ENCODE results near the gene GUCY1A1. TPM values are rescaled to one million over a fixed set of nuclear protein-coding genes. Genes with fewer than 3 reads are reported as not detected.

GUCY1A1 gene
- total RNA-seq, 1 experiment from 2014 or later, result not detected

DNA sequence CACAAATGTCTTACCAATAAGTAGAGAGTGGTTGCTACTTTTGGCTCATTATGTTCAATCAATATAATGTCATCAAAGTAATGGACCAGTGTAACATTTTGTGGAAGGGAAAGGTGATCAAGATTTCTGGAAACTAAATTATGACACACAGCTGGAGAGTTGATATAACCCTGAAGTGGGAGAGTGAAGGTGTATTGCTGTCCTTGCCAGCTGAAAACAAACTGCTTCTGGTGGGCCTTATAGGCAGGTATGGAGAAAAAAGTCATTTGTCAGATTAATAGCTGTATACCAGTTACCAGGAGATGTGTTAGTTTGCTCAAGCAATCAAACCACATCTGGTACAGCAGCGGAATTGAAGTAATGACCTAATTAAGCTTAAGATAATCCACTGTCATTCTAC is 74.9 kb downstream of the GUCY1A1 start:
- DNase-seq (ENCODE audit: low read depth), result no peak

DNA sequence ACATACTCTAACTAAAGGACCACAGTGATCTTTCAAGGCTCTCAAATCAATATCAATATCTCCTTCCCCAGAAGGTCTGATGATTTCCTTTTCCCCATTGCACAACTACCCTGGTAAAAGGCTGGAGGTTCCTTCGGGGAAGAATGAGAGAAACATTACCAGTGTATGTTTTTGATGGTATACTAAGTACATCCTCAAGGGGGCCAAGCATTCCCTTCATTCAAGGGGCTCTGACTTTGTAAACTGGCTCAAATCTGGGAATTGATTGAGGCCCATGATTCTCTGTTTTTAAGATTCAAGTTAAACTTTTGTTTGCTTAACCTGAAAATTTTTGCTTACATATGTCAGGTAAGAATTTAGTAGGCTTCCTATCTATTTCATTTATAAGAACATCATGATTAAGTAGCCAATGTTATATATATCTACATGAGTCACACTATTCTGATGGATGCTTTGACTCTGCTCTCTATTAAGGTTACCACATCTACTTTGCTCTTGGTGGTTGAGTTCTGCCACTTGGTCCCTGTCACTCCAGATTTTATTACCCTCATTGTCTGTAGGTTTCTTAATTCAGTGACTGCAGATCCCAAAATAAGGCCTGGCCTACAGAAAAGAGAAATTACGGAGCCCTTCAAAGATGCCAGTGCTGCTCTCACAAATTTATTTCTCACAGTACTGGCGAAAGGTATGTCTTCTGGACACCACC is 75.8 kb downstream of the GUCY1A1 start:
- DNase-seq (ENCODE audit: low read depth), result no peak

DNA sequence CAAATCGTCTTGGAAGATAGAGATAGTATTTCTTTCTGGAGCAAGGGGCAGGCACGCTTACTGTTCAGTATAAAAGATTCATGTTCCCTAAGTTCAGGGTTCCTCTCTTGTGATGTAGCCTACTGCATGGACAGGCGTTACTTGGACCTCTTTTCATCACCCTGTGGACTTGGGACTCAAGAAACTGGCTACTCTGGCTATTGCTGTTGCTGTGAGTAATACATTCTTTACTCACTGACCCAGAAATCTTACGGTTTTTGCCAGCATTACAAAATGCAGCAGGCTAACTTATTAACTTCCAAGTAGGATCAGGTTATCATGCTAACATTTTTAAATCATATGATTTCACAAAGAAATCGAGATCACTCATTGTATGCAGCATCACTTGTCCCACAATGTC is 79.3 kb downstream of the GUCY1A1 start:
- DNase-seq (ENCODE audit: low read depth), result no peak

DNA sequence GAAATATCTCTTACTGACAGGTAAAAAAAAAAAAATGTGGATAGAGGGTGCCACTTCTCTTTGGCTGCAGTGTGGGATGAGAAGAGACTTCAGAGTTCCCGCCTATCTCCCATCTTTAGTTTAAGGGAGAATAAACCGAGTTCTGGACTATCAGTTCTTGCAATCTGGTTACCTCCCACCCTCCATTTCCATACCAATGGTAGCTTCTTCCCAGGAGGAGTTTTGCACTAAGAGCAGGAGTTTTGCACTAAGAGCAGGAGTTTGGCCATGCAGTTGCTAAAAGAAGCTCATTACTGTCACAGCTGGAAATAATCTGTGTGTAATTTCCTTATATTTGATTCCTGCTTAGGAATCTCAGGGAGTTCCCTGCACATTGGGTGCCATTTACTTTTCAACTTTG is 81.4 kb downstream of the GUCY1A1 start:
- DNase-seq (ENCODE audit: low read depth), result no peak

DNA sequence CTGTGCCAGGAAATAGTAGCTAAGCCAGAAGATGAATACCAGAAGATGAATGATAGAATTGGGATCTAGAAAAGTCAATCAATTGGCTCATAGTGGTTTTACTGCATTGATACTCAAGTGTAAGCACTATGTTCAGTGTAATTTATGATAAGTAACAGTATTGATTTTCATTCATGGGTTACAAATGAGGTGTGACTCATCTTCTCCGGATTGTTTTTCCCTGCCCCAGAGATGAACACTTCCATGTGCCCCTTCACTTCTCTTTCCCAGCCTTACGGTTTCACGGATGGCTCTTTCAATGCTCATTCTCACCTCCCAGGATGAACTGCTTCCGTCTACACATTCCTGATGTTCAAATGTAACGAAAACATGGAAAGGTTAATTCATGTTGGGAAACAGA is 82.4 kb downstream of the GUCY1A1 start:
- no peak for DNase-seq (ENCODE audit: low read depth)

DNA sequence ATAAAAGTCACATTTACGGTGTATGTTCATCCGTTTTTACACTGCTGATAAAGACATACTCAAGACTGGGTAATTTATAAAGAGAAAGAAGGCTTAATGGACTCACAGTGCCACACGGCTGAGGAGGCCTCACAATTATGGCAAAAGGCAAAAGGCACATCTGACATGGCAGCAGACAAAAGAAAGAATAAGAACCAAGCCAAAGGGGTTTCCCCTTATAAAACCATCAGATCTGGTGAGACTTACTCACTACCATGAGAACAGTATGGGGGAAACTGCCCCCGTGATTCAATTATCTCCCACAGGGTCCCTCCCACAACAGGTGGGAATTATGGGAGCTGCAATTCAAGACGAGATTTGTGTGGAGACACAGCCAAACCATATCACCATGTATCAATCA is 84.9 kb downstream of the GUCY1A1 start:
- DNase-seq (ENCODE audit: low read depth), result no peak

DNA sequence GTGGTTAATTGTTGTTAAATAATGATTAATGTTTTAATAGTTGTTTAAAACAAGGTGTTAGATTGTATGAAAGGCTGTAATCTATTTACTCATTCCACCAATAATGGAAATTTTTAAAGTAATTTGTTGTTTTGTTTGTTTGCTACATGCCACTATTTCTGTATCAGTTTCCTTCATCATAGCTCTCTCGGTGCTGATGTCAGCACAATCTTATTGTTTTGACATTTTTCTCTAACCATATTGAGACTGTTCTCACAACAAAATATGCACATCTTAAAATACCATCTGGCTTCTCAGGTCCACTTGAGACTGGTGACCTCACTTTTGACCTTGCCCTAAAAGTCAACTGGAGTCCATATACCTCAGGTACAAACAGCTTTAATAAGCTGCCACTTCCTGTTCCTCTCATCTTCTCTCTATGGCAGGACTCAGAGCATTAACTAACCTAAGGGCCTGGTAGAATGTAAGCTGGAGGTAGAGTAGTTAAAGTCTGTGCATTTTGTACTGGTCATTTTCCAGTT is 91.2 kb downstream of the GUCY1A1 start:
- no peak for DNase-seq (ENCODE audit: low read depth)

DNA sequence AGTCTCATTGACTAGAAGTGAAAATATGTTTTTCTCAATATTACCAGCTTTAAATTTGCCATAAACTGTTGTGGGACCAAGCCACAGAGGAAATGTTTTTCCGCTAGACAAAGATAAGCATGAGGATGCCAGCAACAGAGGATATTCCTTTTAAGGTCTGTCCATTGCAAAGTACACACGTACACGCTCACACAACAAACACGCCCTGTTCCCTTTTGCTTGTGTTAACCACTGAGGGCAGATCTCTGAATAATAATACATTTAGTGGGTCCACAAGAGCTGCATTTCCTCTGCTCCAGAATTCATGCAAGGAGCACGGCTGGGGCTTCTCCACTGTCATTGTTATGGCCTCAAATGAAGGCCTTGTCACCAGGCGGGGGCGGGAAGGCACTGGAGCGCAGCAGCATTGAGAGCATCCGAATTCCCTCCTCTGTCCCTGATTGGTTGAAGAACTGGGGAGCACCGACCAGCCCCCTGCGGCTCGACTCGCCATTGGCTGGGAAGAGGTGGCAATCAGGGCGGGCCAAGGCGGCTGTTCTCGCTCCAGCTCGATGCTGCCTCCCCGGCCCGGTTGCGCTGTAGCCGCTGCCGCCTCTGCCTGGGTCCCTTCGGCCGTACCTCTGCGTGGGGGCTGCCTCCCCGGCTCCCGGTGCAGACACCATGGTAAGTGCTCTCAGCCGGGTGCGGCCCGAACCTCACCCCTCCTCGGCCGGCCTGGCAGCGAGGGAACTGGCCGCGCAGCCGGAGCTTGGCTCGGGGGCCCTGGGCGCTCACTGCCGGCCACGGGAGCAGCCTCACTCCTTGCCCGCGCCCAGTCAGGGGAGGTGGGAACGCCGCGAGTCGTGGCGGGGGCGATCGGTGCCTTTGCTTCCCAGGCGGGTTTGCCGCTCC is 92.1 kb downstream of the GUCY1A1 start, which contains the start of gene GUCY1B1:
Gene GUCY1B1 (plus strand): TSS at position 541 of the 891 bp plus-strand sequence. CDS start 120 bp downstream, at position 661.
- DNase-seq (ENCODE audit: low read depth), result peak; percentile 88

DNA sequence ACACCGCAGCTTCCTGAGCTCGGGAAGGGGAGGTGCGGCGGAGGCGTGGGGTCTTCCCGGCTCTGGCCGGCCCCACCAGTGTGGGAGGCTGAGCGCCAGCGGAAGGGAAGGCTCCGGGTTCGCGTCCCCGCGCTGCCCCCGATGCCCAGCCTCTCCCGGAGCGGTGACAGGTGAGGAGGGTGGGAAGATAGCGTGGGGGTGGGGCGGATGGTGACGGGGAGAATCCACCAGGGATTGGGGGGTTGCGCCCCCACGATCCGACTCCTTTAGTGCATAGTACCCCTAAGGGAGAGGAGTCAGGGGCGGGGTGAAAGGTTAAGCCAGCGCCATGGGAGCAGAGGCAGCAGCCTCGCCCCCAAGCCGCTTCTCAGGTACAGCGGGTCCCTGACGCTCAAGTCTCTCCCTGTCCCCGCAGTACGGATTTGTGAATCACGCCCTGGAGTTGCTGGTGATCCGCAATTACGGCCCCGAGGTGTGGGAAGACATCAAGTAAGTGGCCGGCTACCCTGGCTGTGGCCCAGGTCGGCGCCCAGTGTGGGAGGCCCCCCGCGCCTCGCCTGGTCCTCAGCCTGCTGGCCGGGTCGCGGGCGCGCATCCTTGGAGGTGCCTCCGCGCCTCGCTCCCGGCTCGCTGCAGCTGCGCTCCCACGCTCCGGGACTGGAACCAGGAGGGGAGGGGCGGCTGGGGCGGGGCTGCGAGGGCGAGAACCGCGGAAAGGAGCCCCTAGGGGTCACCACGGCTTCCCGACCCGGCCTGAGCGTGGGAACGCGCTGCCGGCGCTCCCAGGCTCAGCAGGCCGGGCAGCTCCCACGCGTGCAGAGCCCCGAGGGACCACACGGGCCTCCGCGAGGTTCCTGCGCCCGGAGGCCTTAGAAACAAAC is 93.0 kb downstream of the GUCY1A1 start:
- peak; percentile 20 for DNase-seq (ENCODE audit: low read depth)

DNA sequence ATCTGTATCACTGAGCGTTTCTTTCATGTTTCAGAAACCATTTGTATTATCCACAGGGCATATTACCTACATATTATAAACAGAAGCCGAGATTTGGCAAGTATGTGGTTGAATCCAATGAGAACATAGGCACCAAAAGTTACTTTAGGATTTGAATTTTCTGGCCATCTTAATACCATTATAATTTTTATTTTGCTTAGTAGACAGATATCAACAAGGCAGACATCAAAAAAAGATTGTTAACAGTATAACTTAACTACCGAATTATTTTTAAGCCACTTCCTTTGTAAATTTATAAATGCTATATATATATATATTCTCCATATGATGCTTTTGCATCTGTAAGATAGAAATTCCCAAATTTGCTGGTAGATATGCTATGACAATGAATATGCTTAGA is 94.4 kb downstream of the GUCY1A1 start:
- no peak for DNase-seq (ENCODE audit: low read depth)

DNA sequence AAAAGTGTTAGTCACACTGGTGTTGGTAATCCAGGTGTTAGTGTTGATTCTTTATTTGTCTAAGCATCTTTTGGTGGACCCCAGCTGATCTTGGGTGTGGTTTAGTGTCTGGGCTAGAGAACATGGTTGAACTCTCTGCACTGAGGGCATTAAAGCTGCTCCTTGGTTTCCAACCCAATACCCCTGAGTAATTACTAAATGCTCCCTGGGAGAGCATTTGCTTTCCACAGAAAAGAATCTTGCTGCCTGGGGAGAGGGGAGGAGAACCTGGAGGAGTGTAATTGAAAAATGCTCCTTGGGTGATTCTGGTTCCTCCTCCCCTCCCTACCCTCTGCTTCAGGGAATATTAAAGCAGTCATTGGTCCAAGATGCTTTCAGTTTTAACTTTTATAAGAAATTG is 95.3 kb downstream of the GUCY1A1 start:
- DNase-seq (ENCODE audit: low read depth), result no peak

DNA sequence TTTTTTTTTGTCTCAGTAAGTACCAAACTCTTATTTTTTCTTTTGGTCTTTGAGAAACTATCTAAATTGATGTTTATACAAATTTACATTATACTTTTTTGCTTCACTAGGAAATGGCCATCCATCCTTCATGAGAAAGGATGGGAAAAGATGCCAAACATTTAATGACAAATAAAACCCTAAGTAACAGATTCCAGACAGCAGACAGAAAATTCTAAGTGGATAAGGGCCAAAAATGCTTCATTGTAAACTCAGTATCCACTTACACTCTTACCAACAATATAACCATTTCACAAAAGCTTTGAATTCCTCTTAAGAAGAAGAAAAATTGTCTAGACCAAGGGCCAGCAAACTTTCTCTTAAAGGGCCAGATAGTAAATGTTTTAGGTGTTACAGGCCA is 95.7 kb downstream of the GUCY1A1 start:
- no peak for DNase-seq (ENCODE audit: low read depth)

DNA sequence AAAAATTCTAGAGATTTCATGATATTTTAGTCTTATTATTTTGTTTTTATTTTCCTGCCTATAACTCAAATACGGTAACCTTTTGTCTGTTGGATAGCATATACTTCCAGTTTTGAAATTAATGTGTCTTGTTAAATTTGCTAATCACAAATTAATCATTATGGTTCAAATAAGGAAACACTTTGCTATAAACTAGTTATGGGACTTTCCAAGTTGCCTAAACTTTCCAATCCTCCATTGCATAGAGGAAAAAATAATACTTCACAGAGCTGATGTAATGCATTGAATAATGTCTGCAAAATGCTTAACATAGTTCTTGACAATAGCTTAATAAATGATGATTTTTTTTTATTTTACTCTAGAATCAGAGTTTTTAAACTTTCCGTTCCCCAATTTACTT is 96.9 kb downstream of the GUCY1A1 start:
- DNase-seq (ENCODE audit: low read depth), result no peak

DNA sequence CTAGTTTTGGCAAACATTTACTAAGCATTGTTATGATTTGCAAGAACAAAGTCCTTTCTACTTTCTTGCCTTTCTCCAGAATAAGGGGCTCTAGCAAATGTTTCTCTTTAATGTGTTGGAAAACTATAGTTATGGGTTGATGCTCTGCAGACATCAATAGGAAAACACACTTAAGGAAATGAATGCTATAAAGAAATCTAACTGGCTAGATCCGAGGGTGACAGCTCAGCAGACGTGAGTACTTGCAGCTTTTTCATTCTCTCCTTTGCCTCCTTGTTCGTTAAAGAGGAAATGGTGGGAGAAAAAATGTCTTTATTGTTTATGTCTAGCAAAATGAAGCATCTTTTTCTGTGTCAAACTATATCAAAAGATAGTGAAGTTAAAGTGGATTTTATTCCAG is 98.5 kb downstream of the GUCY1A1 start:
- no peak for DNase-seq (ENCODE audit: low read depth)

DNA sequence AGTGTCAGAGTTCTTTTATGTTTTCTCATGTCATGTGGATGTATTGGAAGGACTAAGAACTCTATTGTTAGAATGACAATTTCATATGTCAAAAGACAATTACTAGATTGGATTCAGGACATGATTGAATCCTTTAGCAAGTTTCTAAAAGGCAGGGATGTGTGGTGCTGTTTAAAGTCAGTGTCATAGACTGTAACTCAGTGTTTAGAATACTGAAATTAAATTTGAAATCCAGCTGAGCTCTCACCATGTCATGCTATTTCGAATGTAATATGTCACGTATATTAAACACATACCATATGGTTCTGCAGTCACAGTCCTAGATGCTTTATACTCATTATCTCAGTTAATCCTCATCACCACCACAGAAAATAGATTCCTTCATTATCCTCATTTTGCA is 100.0 kb downstream of the GUCY1A1 start:
- no peak for DNase-seq (ENCODE audit: low read depth)

DNA sequence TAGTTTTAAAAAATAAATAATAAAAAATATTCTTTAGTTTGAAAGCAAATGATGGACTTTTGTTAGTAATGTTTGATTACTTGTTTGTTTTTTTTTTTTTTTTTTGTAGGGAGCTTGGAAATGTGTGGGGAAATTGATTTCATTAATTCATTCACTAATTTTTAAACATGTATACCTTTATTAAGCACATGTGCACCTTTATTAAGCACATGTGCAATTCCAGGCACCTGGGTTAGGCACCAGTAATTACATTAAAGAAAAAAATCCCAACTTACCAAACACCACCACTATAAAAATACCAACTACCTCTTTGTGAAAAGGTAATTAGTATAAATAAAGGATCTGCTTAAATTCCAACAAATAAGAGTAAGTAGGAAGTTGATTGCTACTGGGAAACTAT is 101.7 kb downstream of the GUCY1A1 start:
- no peak for DNase-seq (ENCODE audit: low read depth)

DNA sequence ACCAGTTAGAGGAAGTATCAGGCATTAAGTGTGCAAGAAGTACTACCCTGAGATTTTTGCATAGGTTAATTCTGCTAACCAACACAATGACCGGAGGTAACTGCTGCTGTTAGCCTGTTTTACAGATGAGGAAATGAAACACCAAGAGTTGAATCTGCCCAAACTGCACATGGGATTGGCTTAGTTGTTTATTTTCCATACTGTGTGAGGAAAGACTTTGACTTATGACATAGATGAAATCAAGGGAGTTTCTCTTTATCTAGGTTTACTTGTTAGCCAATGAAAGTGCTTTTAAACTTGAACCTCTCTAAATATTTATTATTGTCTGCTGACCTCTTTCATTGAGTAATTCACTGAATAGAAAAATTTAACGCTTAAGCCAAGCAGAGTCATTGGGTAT is 102.4 kb downstream of the GUCY1A1 start:
- no peak for DNase-seq (ENCODE audit: low read depth)

DNA sequence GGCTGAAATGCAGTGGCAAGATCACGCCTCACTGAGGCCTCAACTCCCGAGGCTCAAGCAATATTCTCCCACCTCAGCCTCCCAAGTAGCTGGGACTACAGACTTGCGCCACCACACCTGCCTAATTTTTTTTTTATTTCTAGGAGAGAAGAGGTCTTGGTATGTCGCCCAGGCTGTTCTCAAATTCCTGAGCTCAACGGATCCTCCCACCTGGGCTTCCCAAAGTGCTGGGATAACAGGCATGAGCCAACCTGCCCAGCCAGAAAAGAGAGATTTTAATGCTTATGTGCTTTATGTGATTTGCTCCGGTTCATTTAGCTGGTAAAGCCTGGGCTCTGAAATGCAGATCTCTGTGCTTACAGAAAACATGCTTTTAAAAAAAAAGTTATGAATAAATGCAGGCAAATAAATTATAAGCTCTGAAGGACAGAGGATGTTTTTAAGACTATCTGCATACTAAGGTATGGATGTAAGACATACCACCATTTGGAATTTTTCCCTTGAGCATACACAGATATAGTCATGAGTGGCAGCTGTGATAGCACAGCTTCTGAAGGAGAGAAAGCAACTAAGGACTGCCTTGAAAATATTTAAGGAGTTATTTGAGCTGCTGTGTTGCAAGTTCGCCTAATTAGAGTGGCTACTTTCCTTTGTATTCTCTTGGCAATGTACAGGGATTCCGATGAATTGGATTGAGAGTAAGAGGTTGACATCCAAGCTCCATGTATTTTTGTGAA is 106.0 kb downstream of the GUCY1A1 start:
- no peak for DNase-seq (ENCODE audit: low read depth)

DNA sequence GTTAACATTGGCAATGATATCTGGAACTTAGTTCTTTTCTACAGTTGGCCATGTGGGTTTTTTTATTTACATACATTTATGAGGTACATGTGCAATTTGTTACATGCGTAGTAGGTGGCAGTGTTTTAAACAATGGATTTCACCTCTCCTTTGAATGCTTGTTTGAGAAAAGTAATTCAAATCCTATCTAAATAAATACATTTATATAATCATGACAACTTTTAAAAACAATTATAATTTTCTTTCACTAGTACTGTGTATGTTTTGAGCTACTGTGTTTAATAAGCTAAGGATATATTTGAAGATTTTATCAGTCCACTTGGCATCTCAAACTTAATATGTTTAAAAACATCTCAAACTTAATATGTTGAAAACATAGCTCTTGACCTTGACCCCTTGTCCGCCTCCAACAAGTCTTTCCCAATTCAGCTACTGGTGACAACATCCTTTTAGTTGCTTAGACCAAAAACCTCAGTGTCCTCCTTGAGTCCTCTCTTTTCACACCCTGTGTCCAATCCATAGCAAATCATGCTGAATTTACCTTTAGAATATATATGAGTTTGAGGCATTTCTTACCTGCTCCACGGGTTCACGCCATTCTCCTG is 106.7 kb downstream of the GUCY1A1 start:
- DNase-seq (ENCODE audit: low read depth), result no peak

DNA sequence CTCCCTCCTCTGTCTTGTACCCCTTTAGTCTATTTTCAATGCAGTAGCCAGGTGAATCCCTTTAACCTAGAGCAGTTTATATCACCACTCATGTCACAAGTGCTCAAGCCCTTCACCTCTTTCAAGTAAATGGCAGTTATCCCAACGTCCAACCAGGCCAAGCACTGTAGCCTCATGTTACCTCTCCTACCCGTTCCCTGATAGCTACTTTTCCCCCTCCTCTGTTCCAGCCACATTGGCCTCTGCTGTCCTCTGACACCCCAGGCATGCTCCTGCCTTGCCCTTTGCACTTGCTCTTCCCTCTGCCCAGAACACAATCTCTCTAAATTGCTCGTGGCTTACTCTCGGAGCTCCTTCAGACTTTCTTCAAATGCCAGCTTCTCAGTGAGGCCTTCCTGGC is 107.4 kb downstream of the GUCY1A1 start:
- DNase-seq (ENCODE audit: low read depth), result no peak
